Hematopoietic multipotent progenitor cell treated with erythropoietin and hydrocortisone succinate and interleukin-3 and kit ligand, for 17 days (in vitro differentiated cells): ENCODE data around the gene NENF.
A peak's percentile ranks its signal among the peaks of the same experiment; 100 is the strongest.
"Not testable (repeated sequence)": the region's sequence is repeated elsewhere in the genome, so short reads cannot be mapped to it uniquely, and the experiment has no call there.

Source experiments
- DNase-seq: peaks from one replicate; pipeline ENCODE4 v3.0.0-alpha.2; 2015; ENCODE audit warnings: low spot score

Gene NENF

GRCh38 chr1:212460376-212460775 is 27.7 kb downstream of the NENF start:
- no peak for DNase-seq

DNA sequence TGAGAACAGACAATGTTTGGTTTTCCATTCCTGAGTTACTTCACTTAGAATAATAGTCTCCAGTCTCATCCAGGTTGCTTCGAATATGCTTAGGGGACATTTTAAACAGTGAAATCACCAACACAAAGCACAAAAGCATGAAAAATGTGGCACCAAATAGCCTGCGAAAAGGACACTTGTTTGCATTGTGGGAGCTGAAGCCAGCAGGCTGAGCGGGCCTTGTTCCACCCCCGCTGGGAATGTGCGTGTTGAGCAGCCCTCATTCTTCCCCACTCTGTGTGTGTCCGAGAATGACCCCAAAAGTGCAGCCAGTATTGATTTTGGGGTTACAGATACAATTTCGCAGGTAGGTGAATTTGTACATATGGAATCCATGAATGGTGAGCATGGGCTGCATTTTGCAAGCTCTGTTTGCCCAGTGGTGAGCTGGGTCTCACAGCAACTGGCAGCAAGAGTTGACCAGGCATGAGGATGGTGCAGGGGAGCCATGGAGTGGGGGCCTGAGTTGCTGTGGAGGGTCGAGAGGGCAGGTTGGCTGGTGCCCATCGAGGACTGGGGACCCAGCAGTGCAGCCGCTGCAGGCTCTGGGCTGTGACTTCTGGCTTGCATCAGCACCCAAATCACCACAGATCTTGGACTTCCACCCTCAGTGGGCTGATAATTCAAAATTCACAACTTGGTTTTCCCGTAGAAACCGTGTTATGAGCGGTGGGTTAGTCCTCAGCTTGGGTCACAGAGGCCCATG is 29.4 kb downstream of the NENF start:
- DNase-seq, result no peak

GRCh38 chr1:212463565-212464285 is 31.0 kb downstream of the NENF start:
- DNase-seq, result no peak

DNA sequence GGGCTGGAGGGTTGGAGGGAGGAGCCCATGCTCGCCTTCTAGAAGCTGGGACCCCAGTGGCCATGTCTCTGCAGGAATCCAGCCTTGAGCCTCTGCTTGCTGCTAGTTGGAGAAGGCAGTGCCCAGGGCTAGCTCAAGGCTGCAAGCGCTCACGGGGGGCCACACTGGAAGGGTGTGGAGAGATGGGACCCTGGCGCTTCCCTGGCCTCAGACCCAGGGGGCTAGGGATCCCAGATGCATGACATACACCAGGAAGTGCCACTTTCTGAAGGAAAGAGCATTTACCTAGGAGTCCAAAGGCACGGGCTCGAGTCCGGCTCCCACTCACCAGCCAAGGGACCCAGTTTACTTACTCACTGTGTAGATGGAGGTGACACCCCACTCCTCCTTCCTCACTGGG is 32.6 kb downstream of the NENF start:
- DNase-seq, result no peak

GRCh38 chr1:212466437-212466836 is 33.7 kb downstream of the NENF start:
- DNase-seq, result no peak

DNA sequence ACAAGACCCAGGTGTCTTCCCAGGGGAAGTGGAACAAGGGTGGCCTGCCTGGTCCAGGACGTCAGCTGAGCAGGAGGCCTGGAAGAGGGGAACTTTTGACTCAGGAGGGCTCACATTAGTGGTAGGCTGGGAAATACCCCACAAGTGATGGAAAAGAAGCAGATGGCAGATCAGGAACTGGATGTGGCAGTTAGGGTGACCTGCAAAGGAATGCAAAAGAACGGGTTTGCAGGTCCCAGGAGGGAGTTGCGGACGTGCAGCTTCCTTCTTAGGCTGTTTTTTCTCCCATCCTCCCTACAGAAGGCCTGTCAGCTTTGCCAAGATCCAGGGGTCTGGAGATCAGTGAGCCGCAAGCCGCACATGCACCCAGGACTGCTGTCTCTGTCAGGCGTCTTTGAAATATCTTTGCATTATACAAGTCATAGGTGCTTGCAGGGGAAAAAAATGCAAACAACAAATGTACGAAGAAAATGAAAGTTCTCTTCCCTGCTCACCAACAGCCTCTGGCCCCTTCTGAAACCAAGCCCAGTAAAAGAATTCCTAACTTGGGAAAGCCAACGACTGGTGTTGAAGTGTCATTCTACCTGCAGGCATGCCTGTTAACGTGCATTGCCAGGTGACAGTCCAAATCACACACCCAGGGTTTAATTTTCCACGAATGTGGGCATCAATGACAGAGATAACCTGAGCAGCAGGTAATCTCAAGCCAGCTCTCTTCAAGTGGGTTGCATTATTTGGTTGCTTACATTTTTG is 34.4 kb downstream of the NENF start:
- no peak for DNase-seq

DNA sequence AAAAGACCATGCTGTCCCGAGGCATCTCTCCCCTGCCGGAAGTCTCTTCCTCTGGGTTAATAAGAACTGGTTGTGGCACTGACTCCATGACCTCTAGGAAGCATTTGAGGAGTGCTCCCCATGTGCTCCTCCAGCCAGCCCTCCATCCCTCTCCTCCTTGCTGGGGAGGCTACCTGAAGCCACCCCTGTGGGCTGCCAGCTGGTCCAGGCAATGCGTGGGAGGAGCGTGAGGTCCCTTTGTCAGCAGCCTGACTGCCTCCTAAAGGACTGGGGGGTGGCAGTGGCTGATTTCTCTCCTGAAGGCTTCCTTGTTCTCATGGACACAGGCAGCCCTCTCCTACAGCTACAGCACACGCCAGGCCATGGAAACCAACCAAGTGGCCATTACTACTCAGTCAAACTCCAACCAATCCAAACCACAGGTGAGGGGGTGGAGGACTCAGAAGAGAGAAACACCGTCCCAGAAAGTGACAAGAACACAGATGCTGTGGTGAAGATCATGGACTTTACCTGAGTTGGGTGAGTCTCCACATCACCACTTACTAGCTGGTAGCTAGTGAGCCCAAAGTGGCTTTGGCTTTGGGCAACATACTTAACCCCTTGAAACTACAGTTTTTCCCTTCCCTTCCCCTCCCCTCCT is 35.2 kb downstream of the NENF start:
- no peak for DNase-seq

DNA sequence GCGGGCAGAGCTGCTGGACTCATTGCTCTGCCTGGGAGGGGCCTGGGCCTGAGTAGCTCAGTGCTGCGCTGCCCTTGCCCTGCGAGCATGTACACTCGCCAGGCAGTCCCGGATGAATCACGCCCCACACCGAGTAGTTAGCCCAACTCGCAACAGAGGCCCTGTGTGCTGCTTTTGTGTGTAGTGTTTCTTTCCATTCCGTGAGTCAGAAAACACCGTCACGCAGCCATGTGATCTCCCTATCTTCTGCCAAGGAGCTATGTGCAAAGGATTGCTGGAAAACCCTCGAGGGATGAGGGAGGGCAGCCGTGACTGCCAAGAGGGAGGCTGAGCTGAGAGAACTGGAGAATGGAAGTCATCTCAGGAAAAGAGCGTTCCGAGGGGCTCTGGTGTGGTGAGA is 37.3 kb downstream of the NENF start:
- no peak for DNase-seq

DNA sequence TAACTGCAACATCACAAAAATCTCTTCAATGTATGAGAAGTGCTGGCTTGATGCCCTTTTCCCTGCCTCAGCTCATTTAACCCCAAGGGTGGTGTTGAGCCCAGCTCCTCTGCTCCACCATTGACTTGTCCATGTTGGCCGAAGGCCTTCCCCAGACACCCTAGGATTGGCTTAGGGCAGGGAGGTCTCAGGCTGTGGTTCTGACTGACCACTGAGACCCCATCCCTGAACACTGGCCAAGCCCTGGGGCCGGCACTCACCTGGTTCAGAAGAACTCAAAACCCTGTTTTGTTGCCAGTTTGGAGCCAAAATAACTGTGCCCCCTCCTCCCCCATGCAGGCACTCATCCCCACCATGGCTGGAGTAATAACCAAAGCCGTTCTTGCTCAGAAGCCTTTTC is 38.6 kb downstream of the NENF start:
- no peak for DNase-seq

DNA sequence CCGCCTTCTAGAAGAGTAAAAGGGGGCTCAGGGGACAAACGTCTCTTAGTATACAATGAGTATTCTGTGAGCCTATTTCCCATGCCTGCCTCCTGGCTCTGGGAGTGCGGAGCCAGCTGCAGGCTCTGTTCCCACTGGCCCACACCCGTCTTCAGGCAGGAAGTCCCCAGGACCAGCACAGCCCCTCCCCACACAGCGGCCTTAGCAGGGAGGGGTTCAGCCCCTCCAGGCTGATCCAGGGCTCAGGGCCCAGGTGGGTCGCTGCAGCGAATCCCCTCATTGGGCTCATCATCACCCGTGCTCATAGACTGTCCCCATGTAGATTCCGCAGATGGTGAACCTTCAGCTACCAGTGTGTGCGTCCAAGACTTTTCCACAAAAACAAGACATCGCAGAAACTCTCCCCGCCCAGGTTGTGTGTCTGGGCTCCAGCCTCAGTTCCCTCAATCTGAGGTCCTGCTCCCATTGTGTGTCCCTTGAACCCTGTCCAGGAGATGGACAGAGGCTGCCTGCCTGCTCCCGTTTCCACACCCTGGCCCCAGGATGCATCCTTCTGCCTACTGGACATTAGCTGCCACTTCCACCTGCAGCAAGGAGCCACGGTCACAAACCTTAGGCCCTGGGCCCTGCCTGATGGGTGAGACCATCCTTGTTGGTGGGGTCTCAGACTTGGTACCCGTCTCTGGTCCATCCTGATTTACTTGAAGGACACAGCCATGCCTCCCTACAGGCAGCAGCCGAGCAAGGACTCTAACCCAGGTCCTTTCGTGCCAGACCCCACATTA is 39.4 kb downstream of the NENF start:
- DNase-seq, result no peak

- no peak for DNase-seq
Observed at GRCh38 chr1:212473729-212474128, 41.0 kb downstream of the NENF start.

GRCh38 chr1:212475151-212475550 is 42.4 kb downstream of the NENF start:
- DNase-seq, result no peak

- DNase-seq, result not testable (repeated sequence)
Observed at GRCh38 chr1:212475831-212476230, 43.1 kb downstream of the NENF start.

DNA sequence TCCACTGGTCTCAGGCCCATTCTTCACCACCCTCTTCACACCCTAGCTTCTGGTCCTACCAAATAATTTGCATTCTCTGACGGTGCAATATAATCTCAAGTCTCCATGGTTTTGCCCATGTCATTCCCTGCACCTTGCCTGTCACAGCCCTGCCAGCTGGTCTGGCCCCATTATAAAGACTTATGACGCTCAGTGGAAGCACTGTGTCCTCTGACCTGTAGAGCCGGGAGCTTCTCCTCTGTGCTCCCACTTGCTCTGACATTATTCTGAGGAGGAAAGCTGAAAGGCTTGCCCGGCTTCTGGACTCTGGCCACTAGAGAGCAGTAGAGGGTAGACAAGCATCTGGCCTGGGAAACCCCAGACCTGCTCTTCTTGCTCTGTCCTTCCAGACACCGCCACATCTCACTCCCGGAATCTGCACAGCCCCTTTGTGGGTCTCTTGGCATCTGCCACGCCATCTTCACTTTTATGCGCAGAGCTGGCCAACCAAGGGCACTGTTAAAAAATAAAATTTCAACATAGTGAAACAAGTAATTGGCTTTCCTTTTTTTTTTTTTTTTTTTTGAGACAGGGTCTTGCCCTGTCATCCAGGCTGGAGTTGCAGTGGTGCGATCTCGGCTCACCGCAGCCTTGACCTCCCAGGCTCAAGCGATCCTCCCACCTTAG is 44.4 kb downstream of the NENF start:
- peak; percentile 59 for DNase-seq

DNA sequence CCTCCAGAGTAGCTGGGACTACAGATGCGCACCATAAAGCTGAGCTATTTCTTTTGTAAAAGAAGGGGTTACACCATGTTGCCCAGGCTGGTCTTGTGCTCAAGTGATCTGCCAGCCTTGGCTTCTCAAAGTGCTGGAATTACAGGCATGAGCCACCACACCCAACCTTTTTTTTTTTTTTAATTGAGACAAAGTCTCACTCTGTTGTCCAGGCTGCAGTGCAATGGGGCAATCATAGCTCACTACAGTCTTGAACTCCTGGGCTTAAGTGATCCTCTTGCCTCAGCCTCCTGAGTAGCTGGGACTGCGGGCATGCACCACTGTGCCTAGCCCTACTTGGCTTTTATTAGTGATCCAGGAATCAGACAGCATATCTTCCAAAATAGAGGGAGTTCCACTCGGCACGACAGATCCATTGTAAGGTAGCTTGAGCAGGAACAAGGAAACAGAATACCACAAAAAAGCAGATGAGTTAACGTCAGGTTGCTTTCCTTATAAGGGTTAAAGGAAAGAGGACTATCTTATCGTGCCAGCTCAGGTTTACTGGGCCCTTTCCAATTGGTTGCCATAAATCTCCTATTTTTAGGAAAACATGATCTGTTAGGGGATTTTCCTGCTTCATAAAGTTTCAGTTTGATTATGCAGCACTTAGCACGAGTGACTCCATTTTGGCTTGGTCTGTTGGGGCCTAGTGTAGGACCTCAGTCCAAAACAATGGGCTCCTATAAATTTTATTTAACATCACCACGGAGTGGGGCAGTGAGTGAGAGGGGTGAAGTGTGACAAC is 45.2 kb downstream of the NENF start:
- DNase-seq, result no peak

GRCh38 chr1:212478467-212479025 is 45.8 kb downstream of the NENF start:
- no peak for DNase-seq

DNA sequence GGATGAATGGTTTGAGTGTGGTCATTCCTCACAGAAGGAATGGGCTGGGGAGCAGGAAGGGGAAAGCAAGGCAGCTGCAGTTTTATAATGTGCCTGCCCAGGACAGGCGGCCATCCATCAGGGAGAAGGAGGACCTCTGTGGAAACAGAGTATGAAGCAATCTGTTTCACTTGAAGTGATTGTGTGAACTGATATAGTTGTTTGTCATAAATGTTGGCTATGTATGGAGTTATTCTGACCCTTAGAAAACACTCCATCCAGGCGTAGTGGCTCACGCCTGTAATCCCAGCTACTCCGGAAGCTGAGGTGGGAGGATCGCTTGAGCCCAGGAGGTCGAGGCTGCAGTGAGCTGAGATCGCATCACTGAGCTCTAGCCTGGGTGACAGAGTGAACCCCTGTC is 46.5 kb downstream of the NENF start:
- no peak for DNase-seq

- not testable (repeated sequence) for DNase-seq
Observed at GRCh38 chr1:212480711-212481437, 48.2 kb downstream of the NENF start.

DNA sequence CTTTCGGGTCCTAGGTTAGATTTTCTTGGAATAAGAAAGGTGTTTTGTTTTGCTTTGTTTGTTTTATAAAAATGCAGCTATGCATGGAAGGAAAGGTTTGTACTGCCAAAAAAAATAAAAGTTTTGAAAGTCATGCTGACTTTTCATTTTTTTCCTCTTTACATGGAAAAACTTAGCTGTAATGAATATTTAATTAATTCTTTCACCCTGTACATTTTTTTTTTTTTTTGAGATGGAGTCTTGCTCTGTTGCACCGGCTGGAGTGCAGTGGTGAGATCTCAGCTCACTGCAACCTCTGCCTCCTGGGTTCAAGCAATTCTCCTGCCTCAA is 48.7 kb downstream of the NENF start:
- DNase-seq, result no peak
